Upper lobe of left lung (tissue), 6 donors: ENCODE data around the gene STIM1. TPM values are rescaled to one million over a fixed set of nuclear protein-coding genes. Genes with fewer than 3 reads are reported as not detected.
A peak's percentile ranks its signal among the peaks of the same experiment; 100 is the strongest.

Experiments used
- ATAC-seq, 2 donors: fragments of 200-7000 bp; cut with Tn5 transposase; one replicate each; pipeline ENCODE4 v1.9.1; 2022; ENCODE audit warnings: mild to moderate bottlenecking in 2 of 2, moderate library complexity in 2 of 2; ENCODE audit not compliant: low FRiP score in 2 of 2
- DNase-seq, 2 donors: peaks; one replicate each; pipeline ENCODE4 v3.0.0-alpha.2; 2019 to 2020
- H3K27ac ChIP-seq, 4 donors: fragments of 200-600 bp; sonication (generic); one replicate each; pipeline ENCODE4 v1.5.1; 2016 to 2019
- H3K27me3 ChIP-seq, 4 donors: fragments of 200-600 bp; sonication (generic); one replicate each; pipeline ENCODE4 v1.5.1; 2017 to 2019
- H3K36me3 ChIP-seq, 4 donors: fragments of 200-600 bp; sonication (generic); one replicate each; pipeline ENCODE4 v1.5.1; 2016 to 2019
- H3K4me1 ChIP-seq, 4 donors: fragments of 200-600 bp; sonication (generic); one replicate each; pipeline ENCODE4 v1.5.1; 2018 to 2019
- H3K4me3 ChIP-seq, 4 donors: fragments of 200-600 bp; sonication (generic); one replicate each; pipeline ENCODE4 v1.5.1; 2017 to 2019; ENCODE audit warnings: mild to moderate bottlenecking in 2 of 4, moderate library complexity in 1 of 4
- H3K9me3 ChIP-seq, 4 donors: fragments of 200-600 bp; sonication (generic); one replicate each; pipeline ENCODE4 v1.5.1; 2018 to 2019
- EP300 ChIP-seq, 4 donors: sonication (generic); formaldehyde crosslinking; IDR thresholded peaks; one replicate each; pipeline ENCODE4 v1.5.1; 2017; ENCODE audit warnings: antibody characterized with exemption in 4 of 4, control low read depth in 2 of 4
- POLR2A ChIP-seq, 4 donors: fragments of 450-650 bp; IDR thresholded peaks; one replicate each; pipeline ENCODE4 v1.5.1; 2016 to 2017; ENCODE audit warnings: antibody characterized with exemption in 4 of 4, mild to moderate bottlenecking in 2 of 4
- POLR2AphosphoS5 ChIP-seq, 2 donors: sonication (generic); formaldehyde crosslinking; IDR thresholded peaks; one replicate each; pipeline ENCODE4 v1.5.1; 2017; ENCODE audit warnings: antibody characterized with exemption in 2 of 2
- WGBS, 2 donors: methylation state at CpG; one replicate each; pipeline ENCODE4 v1.1.5; 2017 to 2018; 5-methylcytosine and 5-hydroxymethylcytosine counted together
- total RNA-seq, 6 donors: library from RNA; depleted of rRNA in 4 of 6; stranded (reverse); fragments of >200 nt in 4 of 6; gene quantifications; one replicate each; pipeline versions ENCODE4 v1.1.0 to v1.2.1, GENCODE V29; 2016 to 2021
- TF ChIP-seq, protein P1 (sequence below), 6 experiments: fragments of 450-650 bp in 4 of 6; fragments of 200-600 bp in 2 of 6; sonication (generic) in 2 of 6; IDR thresholded peaks; one replicate each; pipeline ENCODE4 v1.5.1; 2016 to 2019; ENCODE audit warnings: antibody characterized with exemption in 6 of 6
- donor health status: DM: no; HTN: no; CAD: no; lungs with moderate emphysema.
- donor health status: DM: no; HTN: yes; CAD: no; lungs with severe emphysema.

The STIM1 gene
- total RNA-seq, 6 donors from 2014 or later = 39.7 to 81.8 (median 56.5) TPM

DNA sequence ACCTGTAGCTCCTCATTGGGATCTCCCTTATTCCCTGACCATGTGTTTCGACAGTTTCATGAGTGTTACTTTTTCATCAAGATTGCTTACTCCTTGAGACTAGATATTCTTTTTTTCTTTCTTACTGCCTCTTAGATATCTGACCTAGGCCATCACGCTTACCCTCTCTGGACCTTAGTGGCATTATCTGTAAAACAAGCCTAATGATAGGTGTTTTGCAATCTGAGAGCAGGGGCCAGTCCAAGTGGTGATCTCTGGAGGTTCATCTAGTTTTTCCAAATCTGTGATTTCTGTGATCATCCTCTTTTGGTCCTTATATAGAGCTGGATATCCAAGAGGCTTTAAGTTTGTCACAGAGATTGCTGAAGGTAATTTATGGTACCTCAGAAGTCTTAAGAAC is 34.5 kb downstream of the STIM1 start:
- Histone ChIP-seq H3K36me3 (no peaks in the 10 kb centered on the region), H3K9me3 (no peaks in the 10 kb centered on the region), H3K27me3 (no peaks in the 10 kb centered on the region), H3K4me3 (no peak overlapping the region), H3K27ac (no peak overlapping the region), H3K4me1 (peaks cover 12 to 14% (median 13%) of the 10 kb centered on the region in 4 donors)
- ATAC-seq (no peak), DNase-seq (no peak)
- TF ChIP-seq EP300 (IDR thresholded peaks at IDR 0.05) (no peak), POLR2A (IDR thresholded peaks at IDR 0.05) (no peak), POLR2AphosphoS5 (IDR thresholded peaks at IDR 0.05) (no peak)
- TF ChIP-seq, protein P1, sequence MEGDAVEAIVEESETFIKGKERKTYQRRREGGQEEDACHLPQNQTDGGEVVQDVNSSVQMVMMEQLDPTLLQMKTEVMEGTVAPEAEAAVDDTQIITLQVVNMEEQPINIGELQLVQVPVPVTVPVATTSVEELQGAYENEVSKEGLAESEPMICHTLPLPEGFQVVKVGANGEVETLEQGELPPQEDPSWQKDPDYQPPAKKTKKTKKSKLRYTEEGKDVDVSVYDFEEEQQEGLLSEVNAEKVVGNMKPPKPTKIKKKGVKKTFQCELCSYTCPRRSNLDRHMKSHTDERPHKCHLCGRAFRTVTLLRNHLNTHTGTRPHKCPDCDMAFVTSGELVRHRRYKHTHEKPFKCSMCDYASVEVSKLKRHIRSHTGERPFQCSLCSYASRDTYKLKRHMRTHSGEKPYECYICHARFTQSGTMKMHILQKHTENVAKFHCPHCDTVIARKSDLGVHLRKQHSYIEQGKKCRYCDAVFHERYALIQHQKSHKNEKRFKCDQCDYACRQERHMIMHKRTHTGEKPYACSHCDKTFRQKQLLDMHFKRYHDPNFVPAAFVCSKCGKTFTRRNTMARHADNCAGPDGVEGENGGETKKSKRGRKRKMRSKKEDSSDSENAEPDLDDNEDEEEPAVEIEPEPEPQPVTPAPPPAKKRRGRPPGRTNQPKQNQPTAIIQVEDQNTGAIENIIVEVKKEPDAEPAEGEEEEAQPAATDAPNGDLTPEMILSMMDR (IDR thresholded peaks at IDR 0.05) = no peak
- 96 to 100% methylated on average over 2 of the region's 2 CpGs for WGBS, 2 donors

DNA sequence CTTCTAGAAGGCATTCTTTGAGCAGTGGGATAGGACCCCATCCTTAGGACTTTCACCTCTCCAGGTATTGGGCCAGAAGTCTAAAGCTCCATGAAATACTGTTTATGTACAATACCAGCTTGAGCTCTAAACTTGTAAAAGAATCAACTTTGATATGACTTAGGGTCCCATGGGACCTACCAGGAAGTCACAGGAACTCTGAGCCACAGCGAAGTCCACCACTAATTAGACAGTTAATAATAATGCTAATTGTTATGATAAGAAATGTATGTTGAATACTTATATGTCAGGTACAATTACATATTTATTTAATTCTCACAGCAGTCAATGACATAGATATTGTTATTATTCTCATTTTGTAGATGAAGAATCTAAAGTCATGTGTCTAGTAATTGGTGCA is 35.3 kb downstream of the STIM1 start:
- ATAC-seq = no peak
- Histone ChIP-seq H3K9me3 (no peaks in the 10 kb centered on the region), H3K27ac (no peak overlapping the region), H3K4me3 (no peak overlapping the region), H3K27me3 (no peaks in the 10 kb centered on the region), H3K4me1 (peaks cover 12 to 18% (median 15%) of the 10 kb centered on the region in 4 donors), H3K36me3 (no peaks in the 10 kb centered on the region)
- whole genome bisulfite sequencing, 2 donors = 79 to 93% methylated on average over 1 of the region's 1 CpG
- TF ChIP-seq EP300 (IDR thresholded peaks at IDR 0.05) = no peak
- no peak for DNase-seq

DNA sequence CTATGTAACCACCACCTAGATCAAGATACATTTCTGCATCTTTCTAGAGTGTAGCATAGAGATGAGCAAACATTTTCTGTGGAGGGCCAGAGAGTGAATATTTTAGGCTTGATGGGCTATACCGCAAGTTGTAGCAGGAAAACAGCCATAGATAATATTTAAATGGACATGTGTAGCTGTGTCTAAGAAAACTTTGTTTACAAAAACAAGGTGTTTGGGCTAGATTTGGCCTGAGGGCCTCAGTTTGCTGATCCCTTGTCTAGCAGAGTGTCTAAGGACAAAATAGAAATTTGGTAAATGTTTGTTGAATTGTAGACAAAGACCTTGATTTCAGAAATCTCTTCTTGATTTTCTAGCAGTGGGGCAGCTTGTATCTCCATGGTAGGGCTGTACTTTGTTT is 36.3 kb downstream of the STIM1 start:
- DNase-seq (no peak), ATAC-seq (no peak)
- Histone ChIP-seq H3K4me3 (no peak overlapping the region), H3K27ac (no peak overlapping the region), H3K36me3 (no peaks in the 10 kb centered on the region), H3K27me3 (no peaks in the 10 kb centered on the region), H3K9me3 (no peaks in the 10 kb centered on the region), H3K4me1 (peaks cover 12 to 18% (median 16%) of the 10 kb centered on the region in 4 donors)
- WGBS, 2 donors = 96 to 100% methylated on average over 1 of the region's 1 CpG
- no peak for TF ChIP-seq POLR2A (IDR thresholded peaks at IDR 0.05)
- TF ChIP-seq POLR2AphosphoS5 (IDR thresholded peaks at IDR 0.05) = no peak
- TF ChIP-seq, protein P1 (IDR thresholded peaks at IDR 0.05) = no peak
- TF ChIP-seq EP300 (IDR thresholded peaks at IDR 0.05) = no peak

DNA sequence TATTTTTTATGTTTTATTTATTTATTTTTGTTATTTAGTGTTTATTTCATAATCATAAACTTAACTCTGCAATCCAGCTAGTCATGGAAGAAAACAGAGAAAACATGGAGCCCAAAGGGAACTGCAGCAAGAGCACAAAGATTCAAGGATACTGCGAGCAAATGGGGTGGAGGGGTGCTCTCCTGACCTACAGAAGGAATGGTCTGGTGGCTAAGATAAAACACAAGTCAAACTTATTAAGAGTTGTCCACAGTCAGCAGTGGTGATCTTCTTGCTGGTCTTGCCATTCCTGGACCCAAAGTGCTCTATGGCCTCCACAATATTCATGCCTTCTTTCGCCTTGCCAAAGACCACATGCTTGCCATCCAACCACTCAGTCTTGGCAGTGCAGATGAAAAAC is 36.7 kb downstream of the STIM1 start:
- Histone ChIP-seq H3K4me1 (peaks cover 12 to 18% (median 16%) of the 10 kb centered on the region in 4 donors), H3K9me3 (no peaks in the 10 kb centered on the region), H3K36me3 (no peaks in the 10 kb centered on the region), H3K4me3 (no peak overlapping the region), H3K27me3 (no peaks in the 10 kb centered on the region), H3K27ac (no peak overlapping the region)
- WGBS, 2 donors = 98% methylated on average over 2 of the region's 2 CpGs
- TF ChIP-seq, protein P1 (IDR thresholded peaks at IDR 0.05) = no peak
- no peak for TF ChIP-seq POLR2AphosphoS5 (IDR thresholded peaks at IDR 0.05)
- TF ChIP-seq POLR2A (IDR thresholded peaks at IDR 0.05) = no peak
- TF ChIP-seq EP300 (IDR thresholded peaks at IDR 0.05) = no peak
- DNase-seq (no peak), ATAC-seq (no peak)

DNA sequence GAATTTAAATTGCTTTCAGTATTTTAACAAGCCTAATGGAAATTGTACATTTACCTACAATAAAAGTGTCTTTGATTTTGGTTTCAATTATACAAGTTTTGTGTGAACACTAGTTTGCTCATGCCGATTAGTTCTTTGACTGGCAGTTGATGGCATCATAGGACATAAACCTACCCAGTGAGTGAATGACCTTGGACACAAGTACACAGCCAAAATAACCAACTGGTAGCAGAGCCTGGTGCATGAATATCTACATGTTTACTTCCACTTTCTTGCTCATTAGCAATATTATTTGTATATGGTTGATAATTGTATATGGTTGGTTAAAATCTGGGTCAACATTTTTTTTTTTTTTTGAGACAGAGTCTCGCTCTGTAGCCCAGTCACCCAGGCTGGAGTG is 37.8 kb downstream of the STIM1 start:
- Histone ChIP-seq H3K4me3 (no peak overlapping the region), H3K27me3 (no peaks in the 10 kb centered on the region), H3K36me3 (no peaks in the 10 kb centered on the region), H3K27ac (peak overlapping the region in 3 of 4 donors; percentile 73 to 80 (median 77)), H3K4me1 (peaks cover 12 to 18% (median 16%) of the 10 kb centered on the region in 4 donors), H3K9me3 (no peaks in the 10 kb centered on the region)
- ATAC-seq = no peak
- WGBS, 2 donors = 88 to 90% methylated on average over 2 of the region's 2 CpGs
- DNase-seq = no peak
- TF ChIP-seq POLR2AphosphoS5 (IDR thresholded peaks at IDR 0.05) (no peak), EP300 (IDR thresholded peaks at IDR 0.05) (no peak), POLR2A (IDR thresholded peaks at IDR 0.05) (no peak)
- TF ChIP-seq, protein P1 (IDR thresholded peaks at IDR 0.05) = no peak
